Measurements from ENCODE around the gene ZNF414.

The ZNF414 gene

DNA sequence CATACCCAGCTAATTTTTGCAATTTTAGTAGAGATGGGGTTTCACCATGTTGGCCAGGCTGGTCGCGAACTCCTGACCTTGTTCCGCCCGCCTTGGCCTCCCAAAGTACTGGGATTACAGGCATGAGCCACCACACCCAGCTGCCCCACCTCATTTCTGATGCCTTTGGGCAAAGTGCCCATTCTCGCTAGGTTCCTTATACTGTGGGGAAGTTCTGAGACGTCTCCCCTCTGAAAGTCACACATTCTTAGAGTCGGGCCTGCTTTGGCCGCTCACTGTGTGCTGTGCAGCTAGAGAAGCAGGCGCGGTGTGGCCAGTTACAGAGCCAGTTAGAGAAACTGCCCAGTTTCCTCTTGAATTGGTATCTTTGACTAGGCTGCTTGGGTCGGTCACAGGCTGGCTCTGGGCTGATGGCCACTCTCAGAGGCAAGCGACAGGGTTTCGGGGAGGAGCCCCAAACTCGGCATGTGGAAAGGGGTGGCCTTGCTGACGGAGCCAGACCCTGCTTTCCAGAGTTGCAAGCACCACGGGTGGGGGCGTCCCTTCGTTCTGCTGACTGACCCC, 29.6 kb downstream of the ZNF414 start:
- Histone ChIP-seq H3K27ac (ENCODE audit: low read depth, low read length) (no peak overlapping the region), H3K4me1 (ENCODE audit: control insufficient read depth in 5 of 5, insufficient read depth in 5 of 5, low read length in 5 of 5) (peaks cover 2 to 24% (median 13%) of the 10 kb centered on the region in 5 donors), H3K36me3 (ENCODE audit: control insufficient read depth in 5 of 5, insufficient read depth in 5 of 5, low read length in 5 of 5) (peaks cover 0 to 89% (median 82%) of the 10 kb centered on the region in 5 donors), H3K4me3 (ENCODE audit: low read depth in 1 of 5, low read length in 5 of 5) (no peak overlapping the region), H3K9ac (ENCODE audit: low read length in 5 of 5) (no peak overlapping the region), H3K9me3 (ENCODE audit: control insufficient read depth in 5 of 5, low read length in 5 of 5) (no peaks in the 10 kb centered on the region), H3K27me3 (ENCODE audit: control insufficient read depth in 5 of 5, insufficient read depth in 4 of 5, low read length in 5 of 5) (no peaks in the 10 kb centered on the region)

GRCh38 chr19:8483165-8483564, 30.8 kb downstream of the ZNF414 start:
- Histone ChIP-seq H3K9ac (ENCODE audit: low read length in 5 of 5) (no peak overlapping the region), H3K4me3 (ENCODE audit: low read depth in 1 of 5, low read length in 5 of 5) (no peak overlapping the region), H3K36me3 (ENCODE audit: control insufficient read depth in 5 of 5, insufficient read depth in 5 of 5, low read length in 5 of 5) (peaks cover 0 to 87% (median 77%) of the 10 kb centered on the region in 5 donors), H3K27ac (ENCODE audit: low read depth, low read length) (no peak overlapping the region), H3K4me1 (ENCODE audit: control insufficient read depth in 5 of 5, insufficient read depth in 5 of 5, low read length in 5 of 5) (peaks cover 4 to 30% (median 20%) of the 10 kb centered on the region in 5 donors), H3K27me3 (ENCODE audit: control insufficient read depth in 5 of 5, insufficient read depth in 4 of 5, low read length in 5 of 5) (no peaks in the 10 kb centered on the region), H3K9me3 (ENCODE audit: control insufficient read depth in 5 of 5, low read length in 5 of 5) (no peaks in the 10 kb centered on the region)

GRCh38 chr19:8482696-8483095, 31.3 kb downstream of the ZNF414 start:
- H3K4me3 ChIP-seq (ENCODE audit: low read depth in 1 of 5, low read length in 5 of 5): no peak overlapping the region
- H3K36me3 ChIP-seq (ENCODE audit: control insufficient read depth in 5 of 5, insufficient read depth in 5 of 5, low read length in 5 of 5): peaks cover 0 to 87% (median 77%) of the 10 kb centered on the region in 5 donors
- H3K27me3 ChIP-seq (ENCODE audit: control insufficient read depth in 5 of 5, insufficient read depth in 4 of 5, low read length in 5 of 5): no peaks in the 10 kb centered on the region
- H3K4me1 ChIP-seq (ENCODE audit: control insufficient read depth in 5 of 5, insufficient read depth in 5 of 5, low read length in 5 of 5): peaks cover 4 to 29% (median 24%) of the 10 kb centered on the region in 5 donors
- H3K27ac ChIP-seq (ENCODE audit: low read depth, low read length): no peak overlapping the region
- H3K9me3 ChIP-seq (ENCODE audit: control insufficient read depth in 5 of 5, low read length in 5 of 5): no peaks in the 10 kb centered on the region
- no peak overlapping the region for H3K9ac ChIP-seq (ENCODE audit: low read length in 5 of 5)

GRCh38 chr19:8481616-8482015, 32.4 kb downstream of the ZNF414 start:
- Histone ChIP-seq H3K9me3 (ENCODE audit: control insufficient read depth in 5 of 5, low read length in 5 of 5) (no peaks in the 10 kb centered on the region), H3K27me3 (ENCODE audit: control insufficient read depth in 5 of 5, insufficient read depth in 4 of 5, low read length in 5 of 5) (no peaks in the 10 kb centered on the region), H3K36me3 (ENCODE audit: control insufficient read depth in 5 of 5, insufficient read depth in 5 of 5, low read length in 5 of 5) (peaks cover 0 to 87% (median 77%) of the 10 kb centered on the region in 5 donors), H3K27ac (ENCODE audit: low read depth, low read length) (no peak overlapping the region), H3K4me3 (ENCODE audit: low read depth in 1 of 5, low read length in 5 of 5) (no peak overlapping the region), H3K4me1 (ENCODE audit: control insufficient read depth in 5 of 5, insufficient read depth in 5 of 5, low read length in 5 of 5) (peaks cover 2 to 21% (median 20%) of the 10 kb centered on the region in 5 donors), H3K9ac (ENCODE audit: low read length in 5 of 5) (no peak overlapping the region)

DNA sequence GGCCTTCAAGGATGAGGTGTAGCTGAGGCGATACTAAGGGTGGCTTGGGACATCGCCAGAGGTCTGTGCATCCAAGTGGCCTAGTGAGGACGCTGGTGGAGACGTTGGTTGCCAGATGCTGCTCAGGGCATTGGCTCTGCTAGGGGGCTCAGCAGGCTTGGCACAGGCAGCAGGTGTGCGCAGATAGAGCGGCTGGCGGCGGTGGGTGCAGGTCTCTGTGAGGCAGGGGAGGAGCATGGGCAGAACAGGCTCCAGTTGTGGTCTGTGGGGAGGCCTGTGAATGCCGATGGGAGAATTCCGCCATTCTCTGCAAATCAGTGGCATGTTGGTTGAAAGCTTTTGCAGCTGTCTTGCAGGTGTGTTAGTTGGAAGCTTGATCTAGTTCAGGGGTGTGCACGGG, 32.8 kb downstream of the ZNF414 start:
- H3K4me1 ChIP-seq (ENCODE audit: control insufficient read depth in 5 of 5, insufficient read depth in 5 of 5, low read length in 5 of 5): peaks cover 2 to 21% (median 19%) of the 10 kb centered on the region in 5 donors
- no peak overlapping the region for H3K4me3 ChIP-seq (ENCODE audit: low read depth in 1 of 5, low read length in 5 of 5)
- H3K27me3 ChIP-seq (ENCODE audit: control insufficient read depth in 5 of 5, insufficient read depth in 4 of 5, low read length in 5 of 5): no peaks in the 10 kb centered on the region
- H3K27ac ChIP-seq (ENCODE audit: low read depth, low read length): no peak overlapping the region
- H3K36me3 ChIP-seq (ENCODE audit: control insufficient read depth in 5 of 5, insufficient read depth in 5 of 5, low read length in 5 of 5): peaks cover 0 to 87% (median 77%) of the 10 kb centered on the region in 5 donors
- H3K9me3 ChIP-seq (ENCODE audit: control insufficient read depth in 5 of 5, low read length in 5 of 5): no peaks in the 10 kb centered on the region
- H3K9ac ChIP-seq (ENCODE audit: low read length in 5 of 5): peak overlapping the region in 1 of 5 donors; percentile 19

- Histone ChIP-seq H3K27me3 (ENCODE audit: control insufficient read depth in 5 of 5, insufficient read depth in 4 of 5, low read length in 5 of 5) (no peaks in the 10 kb centered on the region), H3K4me1 (ENCODE audit: control insufficient read depth in 5 of 5, insufficient read depth in 5 of 5, low read length in 5 of 5) (peaks cover 2 to 25% (median 12%) of the 10 kb centered on the region in 5 donors), H3K27ac (ENCODE audit: low read depth, low read length) (no peak overlapping the region), H3K9ac (ENCODE audit: low read length in 5 of 5) (peak overlapping the region in 1 of 5 donors; percentile 38), H3K36me3 (ENCODE audit: control insufficient read depth in 5 of 5, insufficient read depth in 5 of 5, low read length in 5 of 5) (peaks cover 9 to 87% (median 77%) of the 10 kb centered on the region in 5 donors), H3K9me3 (ENCODE audit: control insufficient read depth in 5 of 5, low read length in 5 of 5) (no peaks in the 10 kb centered on the region), H3K4me3 (ENCODE audit: low read depth in 1 of 5, low read length in 5 of 5) (no peak overlapping the region)
Observed at GRCh38 chr19:8478598-8478997, 35.4 kb downstream of the ZNF414 start.

DNA sequence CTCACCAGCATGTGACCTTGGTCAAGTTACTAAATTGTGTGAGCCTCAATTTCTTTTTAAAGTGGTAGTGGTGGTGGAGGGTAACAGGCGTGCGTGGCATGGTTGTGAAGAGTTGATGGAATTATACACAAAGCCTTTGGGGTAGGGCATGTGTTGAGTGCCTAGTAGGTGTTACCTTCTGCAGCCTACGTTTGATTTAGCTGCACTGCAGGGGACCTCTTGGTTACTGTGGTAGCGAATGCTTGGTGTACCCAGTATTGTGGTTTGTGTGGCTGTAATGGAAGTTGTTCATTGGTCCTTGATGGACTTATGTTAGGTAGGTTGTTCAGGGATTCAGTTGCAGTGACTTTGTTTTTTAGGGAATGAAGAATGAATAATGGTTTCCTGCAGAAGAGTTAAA, 36.1 kb downstream of the ZNF414 start:
- Histone ChIP-seq H3K27me3 (ENCODE audit: control insufficient read depth in 5 of 5, insufficient read depth in 4 of 5, low read length in 5 of 5) (no peaks in the 10 kb centered on the region), H3K27ac (ENCODE audit: low read depth, low read length) (no peak overlapping the region), H3K36me3 (ENCODE audit: control insufficient read depth in 5 of 5, insufficient read depth in 5 of 5, low read length in 5 of 5) (peaks cover 11 to 84% (median 77%) of the 10 kb centered on the region in 5 donors), H3K9ac (ENCODE audit: low read length in 5 of 5) (no peak overlapping the region), H3K4me1 (ENCODE audit: control insufficient read depth in 5 of 5, insufficient read depth in 5 of 5, low read length in 5 of 5) (peaks cover 2 to 25% (median 12%) of the 10 kb centered on the region in 5 donors), H3K4me3 (ENCODE audit: low read depth in 1 of 5, low read length in 5 of 5) (no peak overlapping the region), H3K9me3 (ENCODE audit: control insufficient read depth in 5 of 5, low read length in 5 of 5) (no peaks in the 10 kb centered on the region)

DNA sequence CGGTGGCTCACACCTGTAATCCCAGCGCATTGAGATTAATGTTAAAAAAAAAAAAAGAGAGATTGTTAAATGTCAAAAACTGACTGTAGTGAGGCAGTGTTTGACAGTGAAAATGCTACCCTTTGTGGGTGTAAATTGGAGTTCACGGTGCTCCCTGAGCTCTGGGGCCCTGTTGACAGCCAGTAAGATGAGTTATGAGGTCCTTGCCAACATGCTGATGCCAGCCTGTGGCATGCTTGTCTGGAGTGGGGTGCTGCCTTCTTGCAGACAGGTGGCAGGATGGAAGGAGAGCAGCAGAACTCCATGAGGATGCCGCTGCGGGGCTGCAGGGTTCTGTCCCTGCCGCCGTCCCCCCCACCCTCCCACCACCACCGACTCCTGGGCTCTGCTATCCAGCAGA, 37.4 kb downstream of the ZNF414 start:
- no peak overlapping the region for H3K4me3 ChIP-seq (ENCODE audit: low read depth in 1 of 5, low read length in 5 of 5)
- H3K9me3 ChIP-seq (ENCODE audit: control insufficient read depth in 5 of 5, low read length in 5 of 5): no peaks in the 10 kb centered on the region
- H3K36me3 ChIP-seq (ENCODE audit: control insufficient read depth in 5 of 5, insufficient read depth in 5 of 5, low read length in 5 of 5): peaks cover 14 to 86% (median 76%) of the 10 kb centered on the region in 5 donors
- H3K27ac ChIP-seq (ENCODE audit: low read depth, low read length): no peak overlapping the region
- H3K9ac ChIP-seq (ENCODE audit: low read length in 5 of 5): no peak overlapping the region
- peaks cover 2 to 25% (median 12%) of the 10 kb centered on the region in 5 donors for H3K4me1 ChIP-seq (ENCODE audit: control insufficient read depth in 5 of 5, insufficient read depth in 5 of 5, low read length in 5 of 5)
- no peaks in the 10 kb centered on the region for H3K27me3 ChIP-seq (ENCODE audit: control insufficient read depth in 5 of 5, insufficient read depth in 4 of 5, low read length in 5 of 5)

- H3K9ac ChIP-seq (ENCODE audit: low read length in 5 of 5): no peak overlapping the region
- H3K36me3 ChIP-seq (ENCODE audit: control insufficient read depth in 5 of 5, insufficient read depth in 5 of 5, low read length in 5 of 5): peaks cover 16 to 91% (median 81%) of the 10 kb centered on the region in 5 donors
- H3K27me3 ChIP-seq (ENCODE audit: control insufficient read depth in 5 of 5, insufficient read depth in 4 of 5, low read length in 5 of 5): no peaks in the 10 kb centered on the region
- no peak overlapping the region for H3K4me3 ChIP-seq (ENCODE audit: low read depth in 1 of 5, low read length in 5 of 5)
- H3K9me3 ChIP-seq (ENCODE audit: control insufficient read depth in 5 of 5, low read length in 5 of 5): no peaks in the 10 kb centered on the region
- peaks cover 2 to 16% (median 7%) of the 10 kb centered on the region in 5 donors for H3K4me1 ChIP-seq (ENCODE audit: control insufficient read depth in 5 of 5, insufficient read depth in 5 of 5, low read length in 5 of 5)
- H3K27ac ChIP-seq (ENCODE audit: low read depth, low read length): no peak overlapping the region
Observed at GRCh38 chr19:8475005-8475404, 39.0 kb downstream of the ZNF414 start.

DNA sequence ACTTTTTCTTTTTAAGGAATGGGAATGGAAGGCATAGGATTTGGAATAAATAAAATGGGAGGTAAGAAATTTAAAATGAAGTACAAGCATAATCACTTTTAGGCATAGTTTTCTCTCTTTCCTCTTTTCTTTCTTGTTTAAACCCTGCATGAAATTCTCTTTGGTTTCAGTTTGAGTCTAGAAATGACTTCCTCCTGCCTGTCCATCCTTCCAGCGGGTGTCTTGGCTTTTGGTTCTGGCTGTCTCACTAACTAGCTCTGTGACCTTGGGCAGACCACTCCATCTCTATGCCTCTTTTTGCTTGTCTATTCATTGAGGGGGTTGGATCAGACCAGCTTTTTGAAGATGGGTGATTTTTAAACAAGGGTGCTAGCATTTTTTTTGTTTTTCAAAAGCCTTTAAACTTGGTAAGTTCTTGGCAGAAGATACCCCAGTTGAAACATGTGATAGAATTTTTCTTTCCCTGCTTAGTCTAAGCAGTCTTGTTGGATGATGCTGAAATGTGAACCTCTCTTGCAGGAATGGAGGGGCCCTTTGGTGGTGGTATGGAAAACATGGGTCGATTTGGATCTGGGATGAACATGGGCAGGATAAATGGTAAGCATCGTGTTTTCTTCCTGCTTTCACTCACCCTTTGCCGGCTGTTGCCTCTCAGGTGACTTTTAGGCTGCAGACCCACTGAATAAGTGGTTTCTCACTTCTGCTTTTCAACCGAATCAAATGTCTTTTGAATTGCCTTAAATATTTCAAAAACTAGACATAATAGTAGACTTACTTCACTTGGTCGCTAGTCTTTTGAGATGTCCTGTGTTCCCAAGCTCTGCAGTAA, 40.1 kb downstream of the ZNF414 start:
- Histone ChIP-seq H3K27ac (ENCODE audit: low read depth, low read length) (no peak overlapping the region), H3K4me3 (ENCODE audit: low read depth in 1 of 5, low read length in 5 of 5) (no peak overlapping the region), H3K9me3 (ENCODE audit: control insufficient read depth in 5 of 5, low read length in 5 of 5) (no peaks in the 10 kb centered on the region), H3K9ac (ENCODE audit: low read length in 5 of 5) (no peak overlapping the region), H3K27me3 (ENCODE audit: control insufficient read depth in 5 of 5, insufficient read depth in 4 of 5, low read length in 5 of 5) (no peaks in the 10 kb centered on the region), H3K36me3 (ENCODE audit: control insufficient read depth in 5 of 5, insufficient read depth in 5 of 5, low read length in 5 of 5) (peaks cover 21 to 95% (median 90%) of the 10 kb centered on the region in 5 donors), H3K4me1 (ENCODE audit: control insufficient read depth in 5 of 5, insufficient read depth in 5 of 5, low read length in 5 of 5) (peaks cover 2 to 16% (median 7%) of the 10 kb centered on the region in 5 donors)

All from subcutaneous abdominal adipose tissue (tissue), 5 donors.